GM19324 (cell line): ENCODE results near the gene ABCC3.

Experiments
- ATAC-seq: cut with Tn5 transposase; IDR thresholded peaks from one replicate; pipeline ENCODE4 v1.9.1; 2021; ENCODE audit warnings: mild to moderate bottlenecking, moderate library complexity; ENCODE audit not compliant: unreplicated experiment, low FRiP score

ABCC3 gene

DNA sequence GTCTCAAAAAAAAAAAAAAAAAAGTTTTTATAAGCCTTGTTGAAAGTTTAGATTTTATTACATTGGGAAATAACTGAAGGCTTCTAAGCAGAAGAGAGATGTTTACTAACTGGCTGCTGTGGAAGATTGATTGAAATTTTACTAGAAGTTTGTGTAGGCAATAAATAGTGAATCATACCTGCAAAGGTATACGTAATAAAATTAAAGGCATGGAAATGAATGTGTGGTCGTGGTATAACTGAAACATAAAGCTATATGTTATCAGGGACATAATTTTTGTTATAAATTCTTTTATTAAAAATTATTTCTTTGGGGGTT lies 93.4 kb downstream of the ABCC3 start:
- no peak for ATAC-seq

DNA sequence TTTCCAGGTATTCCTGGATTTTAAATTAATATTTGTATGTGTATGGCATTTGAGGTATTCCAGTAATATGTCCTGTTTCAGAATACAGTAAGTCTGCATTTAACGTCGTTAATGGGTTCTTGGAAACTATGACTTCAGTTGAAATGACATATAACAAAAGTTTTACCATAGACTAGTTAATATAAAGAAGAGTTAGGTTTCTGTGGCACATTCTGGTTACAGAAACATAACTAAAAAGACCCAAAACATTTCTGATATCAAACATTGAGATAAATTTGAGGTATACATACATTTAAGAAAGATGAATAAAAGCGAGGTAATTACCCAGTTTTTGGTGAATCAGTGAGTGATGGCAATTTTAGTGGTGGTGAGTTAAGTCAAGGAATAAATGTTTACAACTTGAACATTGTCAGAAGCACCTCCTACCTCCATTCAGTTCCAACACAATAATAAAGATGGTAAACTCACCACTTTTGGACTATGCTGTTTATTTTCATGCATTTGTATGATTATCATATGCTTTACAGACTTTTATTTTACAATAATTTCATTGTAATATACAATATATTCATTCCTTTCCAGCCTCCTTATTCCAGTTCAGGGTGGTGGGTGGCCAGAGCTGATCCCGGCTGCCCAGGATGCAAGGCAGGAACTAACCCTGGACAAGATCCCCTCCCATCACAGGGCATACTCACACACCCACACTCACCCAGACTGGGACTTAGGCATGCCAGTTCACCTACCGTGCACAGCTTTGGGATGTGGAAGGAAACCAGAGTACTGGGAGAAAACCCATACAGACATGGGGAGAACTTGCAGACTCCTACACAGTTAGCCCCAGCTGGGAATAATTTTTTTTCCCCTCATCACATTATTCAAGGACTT lies 94.4 kb downstream of the ABCC3 start:
- no peak for ATAC-seq

DNA sequence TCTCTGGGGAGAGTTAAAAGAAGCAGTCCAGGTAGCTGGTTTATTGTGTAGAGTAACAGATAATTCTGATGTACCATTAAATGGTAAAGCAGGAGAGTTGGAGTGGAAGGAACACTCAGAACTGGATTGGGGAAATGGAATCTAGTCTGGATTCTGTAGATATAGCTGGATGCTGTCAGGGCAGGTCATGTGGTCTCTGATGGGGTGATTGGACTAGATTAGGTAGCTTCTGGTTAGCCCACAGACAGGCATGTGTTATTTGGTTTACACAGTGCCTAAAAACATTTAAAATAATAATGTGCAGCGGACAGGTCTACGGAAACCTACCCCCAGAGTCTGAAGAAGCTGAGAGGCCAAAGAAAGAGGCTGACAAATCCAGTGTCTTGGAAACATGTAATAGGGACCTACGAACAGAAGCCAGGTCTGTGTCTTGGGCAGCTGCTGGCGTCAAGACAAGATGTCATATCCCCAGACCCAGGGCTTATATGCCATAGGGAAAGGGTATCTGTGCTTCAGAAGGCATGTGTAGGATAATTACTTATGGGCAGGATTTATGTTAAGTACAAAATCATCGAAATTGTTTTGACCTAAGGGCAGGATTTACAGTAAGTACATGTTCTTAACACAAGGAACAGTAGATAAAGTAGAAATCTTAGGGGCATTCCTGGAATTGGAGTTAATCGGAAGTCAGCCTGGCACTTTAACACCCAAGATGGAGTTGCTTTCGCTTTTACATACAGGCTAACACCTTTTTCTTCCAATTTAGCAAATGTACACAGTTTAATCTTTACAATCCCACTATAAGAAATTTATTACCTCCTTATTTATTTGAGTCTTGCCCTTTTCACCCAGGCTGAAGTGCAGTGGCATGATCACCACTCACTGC lies 97.1 kb downstream of the ABCC3 start:
- no peak for ATAC-seq

DNA sequence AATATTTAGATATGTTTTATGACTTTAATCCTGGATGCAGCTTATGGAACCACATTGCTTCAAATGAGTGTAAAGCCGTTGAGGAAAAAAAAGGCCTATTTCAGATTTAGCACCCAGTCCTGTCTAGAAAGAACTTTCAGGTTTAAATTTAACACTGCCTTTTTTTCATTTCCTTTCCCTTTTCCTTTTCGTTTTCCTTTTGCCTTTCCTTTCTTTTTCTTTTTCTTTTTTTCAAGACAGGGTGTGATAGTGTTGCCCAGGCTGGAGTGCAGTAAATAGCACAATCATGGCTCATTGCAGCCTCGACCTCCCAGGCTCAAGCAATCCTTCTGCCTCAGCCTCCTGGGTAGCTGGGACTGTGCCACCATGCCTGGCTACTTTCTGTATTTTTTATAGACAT lies 100.6 kb downstream of the ABCC3 start:
- no peak for ATAC-seq

DNA sequence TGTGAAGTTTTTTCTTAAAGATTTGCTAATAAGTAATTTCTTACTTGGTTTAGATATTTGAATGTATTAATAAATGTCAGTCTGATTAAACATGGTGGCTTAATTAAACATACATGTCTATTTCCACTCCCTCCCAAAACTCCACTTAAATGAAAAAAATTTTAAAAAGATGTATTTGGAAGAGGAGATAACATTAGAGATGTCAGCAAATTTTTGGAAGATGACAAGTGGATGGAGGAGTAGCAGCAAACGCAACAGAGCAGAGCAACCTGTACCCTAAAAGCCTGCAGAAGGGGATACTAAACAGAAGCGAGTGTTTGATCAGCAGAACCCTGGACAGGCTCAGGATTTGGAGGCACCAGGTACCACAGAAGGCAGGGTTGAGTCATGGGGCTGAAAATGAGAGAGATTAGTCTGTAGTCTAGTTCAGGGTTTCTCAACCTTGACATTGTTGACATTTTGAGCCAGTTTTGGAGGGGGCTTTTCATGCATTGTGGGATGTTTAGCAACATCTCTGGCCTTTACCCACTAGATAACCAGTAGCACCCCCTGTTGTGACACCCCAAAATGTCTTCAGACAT lies 102.5 kb downstream of the ABCC3 start:
- ATAC-seq: no peak

DNA sequence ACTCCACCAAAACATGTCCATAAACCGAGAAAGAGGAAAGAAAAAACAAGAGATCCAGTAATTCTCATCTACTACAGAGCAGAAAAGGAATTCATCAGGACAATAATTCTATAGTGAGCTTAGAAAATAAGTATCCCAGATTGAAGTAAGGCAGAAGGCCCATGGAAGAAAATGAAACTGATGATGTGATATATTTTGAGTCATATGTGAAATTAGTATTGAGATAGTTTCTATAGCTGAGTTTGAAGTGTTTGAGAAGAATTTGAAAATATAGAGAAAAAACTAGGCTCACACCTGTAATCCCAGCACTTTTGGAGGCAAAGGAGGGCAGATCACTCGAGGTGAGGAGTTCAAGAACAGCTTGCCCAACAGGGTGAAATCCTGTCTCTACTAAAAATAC lies 104.4 kb downstream of the ABCC3 start:
- ATAC-seq: no peak
